Erythroblast (primary cell): Measurements from ENCODE around the gene NUDT22.

Experiments used
- DNase-seq, 2 experiments: peaks; one replicate each; lab custom pipeline; 2025; lab: John Stamatoyannopoulos, UW
- GATA1 ChIP-seq: IDR thresholded peaks from 2 replicates; pipeline ENCODE4 v1.6.1; 2011; ENCODE audit warnings: low read depth, mild to moderate bottlenecking, control low read depth, low read length, moderate library complexity
- POLR2A ChIP-seq: IDR thresholded peaks from 2 replicates; pipeline ENCODE4 v1.6.1; 2011; ENCODE audit warnings: mild to moderate bottlenecking, low read length

NUDT22 gene

GRCh38 chr11:64227405-64227956 lies 1.4 kb downstream of the NUDT22 start:
- DNase-seq, result no peak
- TF ChIP-seq POLR2A (no peak), GATA1 (no peak)

DNA sequence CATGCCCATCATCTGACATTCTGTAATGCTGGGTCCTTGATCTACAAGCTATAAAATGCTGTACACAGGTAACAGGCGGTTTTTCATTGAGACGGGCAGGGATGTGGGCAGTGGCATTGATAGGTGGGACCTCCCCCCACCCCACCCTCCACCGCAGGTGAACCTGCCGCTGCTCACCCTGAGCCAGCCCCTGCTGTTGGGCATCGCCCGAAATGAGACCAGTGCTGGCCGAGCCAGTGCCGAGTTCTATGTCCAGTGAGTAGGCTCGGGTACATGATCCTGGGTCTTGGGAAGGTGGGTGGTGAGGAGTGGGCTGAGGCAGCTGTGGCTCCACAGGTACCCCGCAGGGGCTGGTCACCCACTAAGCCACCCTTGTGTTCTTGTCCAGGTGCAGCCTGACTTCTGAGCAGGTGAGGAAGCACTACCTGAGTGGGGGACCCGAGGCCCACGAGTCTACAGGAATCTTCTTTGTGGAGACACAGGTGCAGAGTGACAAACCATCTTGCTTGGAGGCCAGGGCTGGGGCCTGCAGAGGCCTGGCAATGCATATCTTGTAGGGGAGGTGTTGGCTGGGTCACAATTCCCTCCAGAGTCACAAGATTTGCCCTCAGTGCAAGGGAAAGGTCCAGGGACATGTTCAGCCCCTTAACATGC lies 3.1 kb downstream of the NUDT22 start:
- DNase-seq, result no peak
- TF ChIP-seq POLR2A (no peak), GATA1 (no peak)

DNA sequence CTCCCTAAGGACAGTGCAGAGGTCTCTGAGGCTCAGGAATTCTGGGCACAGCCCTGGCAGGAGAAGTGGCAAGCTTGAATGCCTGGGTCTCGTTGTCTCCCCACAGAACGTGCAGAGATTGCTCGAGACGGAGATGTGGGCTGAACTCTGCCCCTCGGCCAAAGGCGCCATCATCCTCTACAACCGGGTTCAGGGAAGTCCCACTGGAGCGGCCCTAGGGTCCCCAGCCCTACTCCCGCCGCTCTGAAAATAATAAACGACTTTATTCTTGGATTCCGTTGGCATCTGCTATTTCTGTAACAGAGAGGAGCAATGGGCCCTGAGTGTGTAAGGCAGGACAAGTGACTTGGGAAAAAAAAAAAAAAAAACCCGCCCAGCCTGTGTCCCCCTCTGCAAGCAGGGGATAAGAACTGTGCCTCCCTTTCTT lies 3.7 kb downstream of the NUDT22 start:
- DNase-seq, result no peak
- TF ChIP-seq GATA1 (no peak), POLR2A (no peak)

GRCh38 chr11:64230171-64230984 lies 4.3 kb downstream of the NUDT22 start, which contains the start of gene DNAJC4:
Gene DNAJC4 (plus strand): TSS chr11:64230548. CDS start chr11:64230855, 307 bp downstream.
- TF ChIP-seq GATA1 (no peak), POLR2A (peak; percentile 62)
- peak; percentile 91 to 92 for DNase-seq

DNA sequence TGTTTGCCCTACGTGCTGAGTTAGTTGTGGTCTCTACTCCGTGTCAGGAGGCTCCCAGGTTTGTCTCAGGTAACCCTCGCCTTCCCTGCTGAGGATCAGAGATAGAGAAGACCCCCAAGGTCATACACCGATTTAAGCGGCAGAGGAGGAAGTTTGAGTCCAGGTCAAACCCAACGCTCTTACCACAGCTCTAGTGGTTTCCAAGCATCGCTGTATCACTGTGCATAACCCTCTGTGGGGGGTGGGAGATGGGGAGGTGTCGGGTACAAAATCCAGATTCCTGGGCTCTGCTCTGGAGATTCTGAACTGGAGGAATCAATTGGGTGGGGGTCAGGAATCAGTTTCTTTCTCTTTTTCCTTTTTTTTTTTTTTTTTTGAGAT lies 4.9 kb downstream of the NUDT22 start:
- DNase-seq, result no peak
- TF ChIP-seq GATA1 (no peak), POLR2A (no peak)

DNA sequence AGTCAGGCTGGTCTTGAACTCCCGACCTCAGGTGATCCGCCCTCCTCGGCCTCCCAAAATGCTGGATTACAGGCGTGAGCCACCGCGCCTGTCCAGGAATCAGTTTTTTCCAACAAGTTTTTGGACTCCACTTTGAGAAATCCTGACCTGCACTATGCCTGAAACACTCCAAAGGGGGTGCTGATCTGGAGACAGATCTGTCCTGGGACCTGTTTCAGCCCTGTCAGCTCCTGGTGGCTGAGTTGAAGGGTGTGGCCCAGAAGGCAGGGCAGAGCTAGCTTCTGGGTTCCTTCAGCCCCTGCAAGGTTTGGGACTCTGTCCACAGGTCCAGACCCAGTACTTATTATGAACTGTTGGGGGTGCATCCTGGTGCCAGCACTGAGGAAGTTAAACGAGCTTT lies 5.5 kb downstream of the NUDT22 start:
- peak; percentile 52 to 67 for DNase-seq
- TF ChIP-seq GATA1 (no peak), POLR2A (no peak)

DNA sequence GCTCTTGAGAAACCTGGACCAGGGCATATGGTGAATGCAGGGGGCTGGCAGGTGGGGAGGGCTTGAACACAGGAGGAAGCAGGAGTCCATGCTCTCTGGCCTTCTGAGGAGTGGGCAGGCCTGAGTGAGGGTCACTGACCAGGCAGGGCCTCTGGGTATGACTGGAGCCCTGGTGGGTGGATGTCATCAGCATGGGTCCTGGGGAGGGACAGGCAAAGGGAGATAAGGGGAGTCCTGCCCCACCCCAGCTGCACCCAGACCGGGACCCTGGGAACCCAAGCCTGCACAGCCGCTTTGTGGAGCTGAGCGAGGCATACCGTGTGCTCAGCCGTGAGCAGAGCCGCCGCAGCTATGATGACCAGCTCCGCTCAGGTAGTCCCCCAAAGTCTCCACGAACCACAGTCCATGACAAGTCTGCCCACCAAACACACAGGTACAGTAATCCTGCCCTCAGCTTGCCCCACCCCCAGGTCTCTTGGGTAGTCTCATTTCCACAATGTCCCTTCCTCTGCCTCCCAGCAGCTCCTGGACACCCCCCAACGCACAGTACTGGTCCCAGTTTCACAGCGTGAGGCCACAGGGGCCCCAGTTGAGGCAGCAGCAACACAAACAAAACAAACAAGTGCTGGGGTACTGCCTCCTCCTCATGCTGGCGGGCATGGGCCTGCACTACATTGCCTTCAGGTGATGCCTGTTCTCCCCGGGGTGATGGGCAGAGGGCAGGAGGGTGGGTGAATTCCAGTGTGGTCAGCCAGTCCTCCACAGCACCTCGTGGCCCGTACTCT lies 6.3 kb downstream of the NUDT22 start:
- peak; percentile 65 to 67 for DNase-seq
- TF ChIP-seq POLR2A, result no peak
- TF ChIP-seq GATA1, result no peak

GRCh38 chr11:64232967-64233315 lies 6.9 kb downstream of the NUDT22 start:
- DNase-seq, result no peak
- TF ChIP-seq POLR2A (no peak), GATA1 (no peak)

DNA sequence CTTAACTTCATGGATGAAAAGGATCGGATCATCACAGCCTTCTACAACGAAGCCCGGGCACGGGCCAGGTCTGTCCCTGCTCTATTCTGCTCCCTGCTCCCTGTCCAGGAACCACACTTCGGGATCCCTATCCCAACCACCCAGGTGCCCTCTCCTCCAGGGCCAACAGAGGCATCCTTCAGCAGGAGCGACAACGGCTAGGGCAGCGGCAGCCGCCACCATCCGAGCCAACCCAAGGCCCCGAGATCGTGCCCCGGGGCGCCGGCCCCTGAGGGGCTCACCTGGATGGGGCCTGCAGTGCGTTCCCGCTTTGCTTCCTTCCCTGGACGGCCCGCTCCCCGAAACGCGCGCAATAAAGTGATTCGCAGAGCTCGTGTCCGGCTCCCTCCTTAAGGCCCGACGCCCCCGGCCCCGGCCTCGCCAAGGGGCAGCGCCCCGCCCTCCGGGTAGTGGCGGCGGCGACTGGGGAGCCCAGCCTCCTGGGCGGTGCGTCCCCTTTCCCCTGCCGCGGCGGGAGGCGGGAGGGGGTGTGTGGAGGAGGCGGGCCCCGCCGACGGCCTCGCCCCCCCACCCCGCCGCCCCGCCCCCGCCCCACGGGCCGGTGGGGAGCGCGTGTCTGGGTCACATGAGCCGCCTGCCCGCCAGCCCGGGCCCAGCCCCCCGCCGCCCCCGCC lies 8.0 kb downstream of the NUDT22 start, which contains the start of gene VEGFB:
VEGFB (plus strand) TSS at position 672 of the 674 bp plus-strand sequence. CDS start 250 bp downstream, outside the sequence.
- DNase-seq, result peak; percentile 72 to 75
- TF ChIP-seq GATA1, result no peak
- no peak for TF ChIP-seq POLR2A

DNA sequence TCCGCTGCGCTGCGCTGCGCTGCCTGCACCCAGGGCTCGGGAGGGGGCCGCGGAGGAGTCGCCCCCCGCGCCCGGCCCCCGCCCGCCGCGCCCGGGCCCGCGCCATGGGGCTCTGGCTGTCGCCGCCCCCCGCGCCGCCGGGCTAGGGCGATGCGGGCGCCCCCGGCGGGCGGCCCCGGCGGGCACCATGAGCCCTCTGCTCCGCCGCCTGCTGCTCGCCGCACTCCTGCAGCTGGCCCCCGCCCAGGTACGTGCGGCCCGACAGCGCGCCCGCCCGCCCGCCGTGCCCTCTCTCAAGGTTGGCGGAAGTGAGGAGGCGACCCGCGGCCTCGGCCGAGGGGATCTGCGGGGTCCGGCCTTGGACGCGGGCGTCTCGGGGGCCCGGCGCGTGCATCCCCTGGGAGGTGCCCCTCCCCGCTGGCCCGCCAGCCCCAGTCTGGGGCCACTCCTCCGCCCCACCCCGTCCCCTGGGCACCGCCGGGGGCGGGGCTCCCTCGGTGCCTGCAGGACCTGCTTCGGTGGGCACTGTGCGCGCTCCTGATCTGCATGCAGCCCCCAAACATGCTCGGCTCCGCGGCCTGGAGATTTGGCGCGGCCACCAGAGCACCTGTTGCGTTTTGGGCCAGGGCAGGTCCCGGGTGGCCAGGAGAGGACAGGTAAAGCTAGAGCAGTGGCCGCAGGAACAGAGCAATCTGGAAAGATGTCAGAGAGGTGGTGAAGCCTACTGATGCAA lies 8.7 kb downstream of the NUDT22 start:
- DNase-seq, result peak; percentile 65 to 72
- TF ChIP-seq GATA1, result no peak
- TF ChIP-seq POLR2A, result no peak

DNA sequence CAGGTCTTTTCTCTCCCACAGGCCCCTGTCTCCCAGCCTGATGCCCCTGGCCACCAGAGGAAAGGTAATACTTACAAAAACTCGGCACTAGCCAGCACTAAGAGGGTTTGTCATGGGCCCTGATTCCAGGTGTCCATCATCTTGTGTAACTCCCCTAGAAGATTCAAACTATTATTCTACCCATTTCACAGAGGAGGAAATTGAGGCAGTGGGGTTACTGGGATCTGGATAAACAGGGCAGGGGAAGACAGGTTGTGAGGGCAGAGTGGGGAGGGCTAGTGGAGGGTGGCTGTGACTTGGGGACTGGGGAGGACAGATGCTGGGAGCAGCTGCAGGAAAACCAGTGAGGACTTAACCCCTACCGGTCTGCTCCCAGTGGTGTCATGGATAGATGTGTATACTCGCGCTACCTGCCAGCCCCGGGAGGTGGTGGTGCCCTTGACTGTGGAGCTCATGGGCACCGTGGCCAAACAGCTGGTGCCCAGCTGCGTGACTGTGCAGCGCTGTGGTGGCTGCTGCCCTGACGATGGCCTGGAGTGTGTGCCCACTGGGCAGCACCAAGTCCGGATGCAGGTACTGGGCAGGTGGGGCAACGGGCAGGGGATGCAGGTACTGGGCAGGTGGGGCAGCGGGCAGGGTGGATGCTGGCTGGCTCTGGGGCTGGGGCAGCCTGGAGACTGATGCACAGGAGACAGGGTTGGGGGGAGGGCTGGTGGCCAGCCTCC lies 9.5 kb downstream of the NUDT22 start:
- no peak for DNase-seq
- TF ChIP-seq GATA1 (no peak), POLR2A (no peak)

GRCh38 chr11:64237484-64237951 lies 11.4 kb downstream of the NUDT22 start:
- DNase-seq, result no peak
- TF ChIP-seq GATA1, result no peak
- TF ChIP-seq POLR2A, result no peak
